ENCODE measurements around the gene TENT5A. TPM values are rescaled to one million over a fixed set of nuclear protein-coding genes. Genes with fewer than 3 reads are reported as not detected.

Gene TENT5A
- total and polyA plus RNA-seq, 2 donors (not counting 3 experiments of a cell fraction or from before 2014, with no cell fraction given), result 0.26 to 1.2 TPM

DNA sequence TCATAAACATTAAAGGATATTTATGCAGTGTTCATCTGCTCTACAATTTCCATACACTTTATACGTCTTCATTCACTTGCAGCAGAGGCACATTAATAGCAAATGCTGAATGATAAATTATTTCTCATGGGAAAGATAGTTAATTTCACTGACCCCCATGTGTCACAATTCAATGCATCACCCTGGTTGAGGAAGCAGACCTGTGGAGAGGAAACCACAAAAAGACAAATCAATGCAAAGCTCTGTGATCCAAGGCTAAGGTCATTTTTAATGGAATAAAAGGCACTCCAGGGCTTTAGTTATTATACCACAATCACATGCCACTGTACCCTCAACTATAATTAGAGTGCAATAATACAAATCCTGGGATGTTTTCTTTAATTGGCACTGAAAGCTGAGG, 40.3 kb upstream of the TENT5A start:
- no peak for TF ChIP-seq GATA2 (IDR thresholded peaks at IDR 0.05; ENCODE audit: insufficient read depth, insufficient read length, low read depth, low read length)
- TF ChIP-seq, protein P1, sequence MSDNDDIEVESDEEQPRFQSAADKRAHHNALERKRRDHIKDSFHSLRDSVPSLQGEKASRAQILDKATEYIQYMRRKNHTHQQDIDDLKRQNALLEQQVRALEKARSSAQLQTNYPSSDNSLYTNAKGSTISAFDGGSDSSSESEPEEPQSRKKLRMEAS (IDR thresholded peaks at IDR 0.05; ENCODE audit: insufficient read depth, insufficient read length), result no peak
- no peak for TF ChIP-seq FOS (IDR thresholded peaks at IDR 0.05; ENCODE audit: borderline replicate concordance, insufficient read depth, low read length)
- no peak for TF ChIP-seq JUN (IDR thresholded peaks at IDR 0.05; ENCODE audit: borderline replicate concordance, insufficient read depth, insufficient read length, low read depth)
- TF ChIP-seq MYC (IDR thresholded peaks at IDR 0.05; ENCODE audit: low read depth, low read length), result no peak
- TF ChIP-seq POLR2A (IDR thresholded peaks at IDR 0.05; ENCODE audit: low read depth, low read length), result no peak
- TF ChIP-seq, protein P2, sequence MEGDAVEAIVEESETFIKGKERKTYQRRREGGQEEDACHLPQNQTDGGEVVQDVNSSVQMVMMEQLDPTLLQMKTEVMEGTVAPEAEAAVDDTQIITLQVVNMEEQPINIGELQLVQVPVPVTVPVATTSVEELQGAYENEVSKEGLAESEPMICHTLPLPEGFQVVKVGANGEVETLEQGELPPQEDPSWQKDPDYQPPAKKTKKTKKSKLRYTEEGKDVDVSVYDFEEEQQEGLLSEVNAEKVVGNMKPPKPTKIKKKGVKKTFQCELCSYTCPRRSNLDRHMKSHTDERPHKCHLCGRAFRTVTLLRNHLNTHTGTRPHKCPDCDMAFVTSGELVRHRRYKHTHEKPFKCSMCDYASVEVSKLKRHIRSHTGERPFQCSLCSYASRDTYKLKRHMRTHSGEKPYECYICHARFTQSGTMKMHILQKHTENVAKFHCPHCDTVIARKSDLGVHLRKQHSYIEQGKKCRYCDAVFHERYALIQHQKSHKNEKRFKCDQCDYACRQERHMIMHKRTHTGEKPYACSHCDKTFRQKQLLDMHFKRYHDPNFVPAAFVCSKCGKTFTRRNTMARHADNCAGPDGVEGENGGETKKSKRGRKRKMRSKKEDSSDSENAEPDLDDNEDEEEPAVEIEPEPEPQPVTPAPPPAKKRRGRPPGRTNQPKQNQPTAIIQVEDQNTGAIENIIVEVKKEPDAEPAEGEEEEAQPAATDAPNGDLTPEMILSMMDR (IDR thresholded peaks at IDR 0.05; ENCODE audit: extremely low read depth in 1 of 2, insufficient read depth in 1 of 2, low read depth in 1 of 2, low read length in 2 of 2), result no peak
- no peak for TF ChIP-seq EZH2 (IDR thresholded peaks at IDR 0.05; ENCODE audit: borderline replicate concordance, low read depth, low read length, severe bottlenecking)
- TF ChIP-seq POLR2AphosphoS5 (IDR thresholded peaks at IDR 0.05; ENCODE audit: insufficient read depth, low read depth, low read length), result no peak
- ChIA-PET CTCF (no interaction called here), POLR2A (no interaction called here)
- H3K27me3 ChIP-seq (ENCODE audit: control insufficient read depth in 2 of 2, insufficient read depth in 2 of 2, low read length in 2 of 2), result no peaks in the 10 kb centered on the region
- H3K79me2 ChIP-seq (ENCODE audit: control insufficient read depth, insufficient read depth, low read length), result no peaks in the 10 kb centered on the region
- H3K4me2 ChIP-seq (ENCODE audit: insufficient read depth, low read length), result no peak overlapping the region
- FAIRE-seq, result no peak
- H3K27ac ChIP-seq (ENCODE audit: insufficient read depth, low read depth, low read length), result no peak overlapping the region
- no peaks in the 10 kb centered on the region for H3K9me3 ChIP-seq (replicated peaks; ENCODE audit: control insufficient read depth, insufficient read depth, low read length)
- peaks cover 16% of the 10 kb centered on the region for H3K4me1 ChIP-seq (ENCODE audit: control insufficient read depth, extremely low read depth, insufficient read depth, low read length)
- dilution Hi-C loops (cut with MboI; ENCODE audit: extremely low pct_ligation_motif_present, low sequenced_read_pairs), result no loop called here
- DNase-seq (ENCODE audit: low read depth, low spot score), result no peak
- no peak overlapping the region for H3K4me3 ChIP-seq (replicated peaks in 1 of 3; ENCODE audit: insufficient read depth in 1 of 3, low read depth in 1 of 3, low read length in 3 of 3)
- no TSS peak for BruUV-seq (replicated peaks)
- no peak overlapping the region for H2AFZ ChIP-seq (ENCODE audit: low read depth, low read length)
- no peaks in the 10 kb centered on the region for H3K36me3 ChIP-seq (ENCODE audit: control insufficient read depth in 2 of 2, extremely low read depth in 1 of 2, insufficient read depth in 2 of 2, low read length in 2 of 2)
- H4K20me1 ChIP-seq (replicated peaks; ENCODE audit: control insufficient read depth, extremely low read depth, insufficient read depth, low read length), result no peaks in the 10 kb centered on the region
- no peaks in the 10 kb centered on the region for H3K9me1 ChIP-seq (replicated peaks; ENCODE audit: control insufficient read depth, extremely low read depth, insufficient read depth, low read length)
- no peak overlapping the region for H3K9ac ChIP-seq (replicated peaks; ENCODE audit: extremely low read depth, insufficient read depth, low read length)
- intact Hi-C loops (cut with micrococcal nuclease), result loop anchor here (2.0 kb wide), 1 partner anchor 26 kb away; no protein-coding TSS in a partner anchor
